OCI-LY1 (cell line): ENCODE data around the gene RASSF8.

ENCODE experiments used
- CTCF ChIP-seq: fragments of 200-600 bp; sonication (generic), shearing (Covaris generic); IDR thresholded peaks from 2 replicates; pipeline ENCODE4 v1.5.1; 2017; ENCODE audit warnings: mild to moderate bottlenecking, antibody characterized with exemption, low read length, moderate library complexity, mixed read lengths
- EZH2 ChIP-seq: fragments of 200-600 bp; sonication (generic), shearing (Covaris generic); IDR thresholded peaks from 2 replicates; pipeline ENCODE4 v1.8.0; 2017; ENCODE audit warnings: borderline replicate concordance, mixed run types, mild to moderate bottlenecking, antibody characterized with exemption, low read length, moderate library complexity, mixed read lengths

GRCh38 chr12:25960961-25961360 is 2.5 kb downstream of the RASSF8 start:
- TF ChIP-seq CTCF: no peak
- TF ChIP-seq EZH2: no peak
